ENCODE data around the gene MTCL1.

The MTCL1 gene

GRCh38 chr18:8702668-8703067 lies 2.7 kb upstream of the MTCL1 start:
- Histone ChIP-seq H3K4me1 (ENCODE audit: low read depth, poor library complexity, severe bottlenecking) (peaks cover 11% of the 10 kb centered on the region), H4K20me1 (ENCODE audit: insufficient read depth) (no peaks in the 10 kb centered on the region), H3K4me3 (IDR thresholded peaks at IDR 0.05; ENCODE audit: insufficient read depth, low read depth, low read length) (no peak overlapping the region), H3K27ac (no peak overlapping the region), H2AFZ (ENCODE audit: low read depth) (no peak overlapping the region), H3K79me2 (ENCODE audit: insufficient read depth, low read depth) (no peaks in the 10 kb centered on the region), H3K36me3 (ENCODE audit: insufficient read depth) (no peaks in the 10 kb centered on the region), H3K4me2 (no peak overlapping the region), H3K27me3 (ENCODE audit: insufficient read depth, low read depth) (no peaks in the 10 kb centered on the region; the same call in 1 of the 2 replicates), H3K9ac (no peak overlapping the region)
- no peak for TF ChIP-seq CTCF (conservative IDR thresholded peaks at IDR 0.05; ENCODE audit: low read depth, low read length)

- Histone ChIP-seq H2AFZ (ENCODE audit: low read depth) (no peak overlapping the region), H3K79me2 (ENCODE audit: insufficient read depth, low read depth) (no peaks in the 10 kb centered on the region)
Measured at GRCh38 chr18:8703092-8703709, 2.2 kb upstream of the MTCL1 start.

GRCh38 chr18:8703781-8704301 lies 1.5 kb upstream of the MTCL1 start:
- peak overlapping the region; percentile 51; the same call in 1 of the 2 replicates for H3K4me2 ChIP-seq
- H2AFZ ChIP-seq (ENCODE audit: low read depth): peak overlapping the region; percentile 99

More at GRCh38 chr18:8703092-8703709, 2.2 kb upstream of the MTCL1 start:
- Histone ChIP-seq H3K4me3 (IDR thresholded peaks at IDR 0.05; ENCODE audit: insufficient read depth, low read depth, low read length) (no peak overlapping the region), H3K27ac (no peak overlapping the region), H4K20me1 (ENCODE audit: insufficient read depth) (no peaks in the 10 kb centered on the region), H3K4me1 (ENCODE audit: low read depth, poor library complexity, severe bottlenecking) (peaks cover 11% of the 10 kb centered on the region), H3K27me3 (ENCODE audit: insufficient read depth, low read depth) (no peaks in the 10 kb centered on the region; the same call in 1 of the 2 replicates), H3K36me3 (ENCODE audit: insufficient read depth) (no peaks in the 10 kb centered on the region), H3K9ac (no peak overlapping the region), H3K4me2 (no peak overlapping the region)
- TF ChIP-seq CTCF (conservative IDR thresholded peaks at IDR 0.05; ENCODE audit: low read depth, low read length): no peak

More at GRCh38 chr18:8703781-8704301, 1.5 kb upstream of the MTCL1 start:
- no peaks in the 10 kb centered on the region for H3K36me3 ChIP-seq (ENCODE audit: insufficient read depth)
- H3K4me3 ChIP-seq (IDR thresholded peaks at IDR 0.05; ENCODE audit: insufficient read depth, low read depth, low read length): no peak overlapping the region
- no peaks in the 10 kb centered on the region for H3K79me2 ChIP-seq (ENCODE audit: insufficient read depth, low read depth)
- peaks cover 11% of the 10 kb centered on the region for H3K4me1 ChIP-seq (ENCODE audit: low read depth, poor library complexity, severe bottlenecking)
- no peak overlapping the region for H3K9ac ChIP-seq
- H3K27me3 ChIP-seq (ENCODE audit: insufficient read depth, low read depth): no peaks in the 10 kb centered on the region; the same call in 1 of the 2 replicates
- no peaks in the 10 kb centered on the region for H4K20me1 ChIP-seq (ENCODE audit: insufficient read depth)
- no peak for TF ChIP-seq CTCF (conservative IDR thresholded peaks at IDR 0.05; ENCODE audit: low read depth, low read length)
- no peak overlapping the region for H3K27ac ChIP-seq

Data from KMS-11 (cell line).